ENCODE results near the gene GLT1D1.
"Not testable (repeated sequence)": the region's sequence is repeated elsewhere in the genome, so short reads cannot be mapped to it uniquely, and the experiment has no call there.

Gene GLT1D1

DNA sequence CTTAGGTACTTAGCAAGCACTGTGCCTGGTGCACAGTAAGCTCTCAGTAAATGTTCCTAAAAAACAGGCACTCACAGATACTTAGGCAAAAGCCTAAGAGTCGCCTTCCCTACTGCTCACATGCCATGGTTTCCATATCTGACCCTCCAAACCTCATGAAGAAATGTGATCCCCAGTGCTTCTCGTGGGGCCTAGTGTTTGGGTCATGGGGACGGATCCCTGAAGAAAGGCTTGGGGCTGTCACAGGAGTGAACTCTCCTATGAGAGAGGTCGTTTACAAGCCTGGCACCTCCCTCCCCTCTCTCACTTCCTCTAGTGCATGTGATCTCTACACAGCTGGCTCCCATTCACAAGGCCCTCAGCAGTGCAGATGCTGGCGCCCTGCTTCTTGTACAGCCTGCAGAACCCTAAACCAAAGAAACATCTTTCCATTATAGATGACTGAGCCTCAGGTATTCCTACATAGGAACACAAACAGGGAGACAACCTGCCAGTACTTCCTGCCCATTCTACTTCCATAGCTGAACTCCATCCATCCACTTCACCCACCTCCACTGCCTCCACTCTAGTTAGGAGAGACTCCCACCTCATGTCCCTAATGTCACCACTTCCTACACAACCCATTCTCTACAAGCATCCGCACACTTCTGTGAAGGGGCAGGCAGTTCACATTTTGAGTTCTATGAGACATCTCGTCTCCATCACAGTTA is 32.4 kb upstream of the GLT1D1 start:
- no peak for DNase-seq

GRCh38 chr12:128823216-128823915 is 29.9 kb upstream of the GLT1D1 start:
- peak; percentile 71 for DNase-seq

DNA sequence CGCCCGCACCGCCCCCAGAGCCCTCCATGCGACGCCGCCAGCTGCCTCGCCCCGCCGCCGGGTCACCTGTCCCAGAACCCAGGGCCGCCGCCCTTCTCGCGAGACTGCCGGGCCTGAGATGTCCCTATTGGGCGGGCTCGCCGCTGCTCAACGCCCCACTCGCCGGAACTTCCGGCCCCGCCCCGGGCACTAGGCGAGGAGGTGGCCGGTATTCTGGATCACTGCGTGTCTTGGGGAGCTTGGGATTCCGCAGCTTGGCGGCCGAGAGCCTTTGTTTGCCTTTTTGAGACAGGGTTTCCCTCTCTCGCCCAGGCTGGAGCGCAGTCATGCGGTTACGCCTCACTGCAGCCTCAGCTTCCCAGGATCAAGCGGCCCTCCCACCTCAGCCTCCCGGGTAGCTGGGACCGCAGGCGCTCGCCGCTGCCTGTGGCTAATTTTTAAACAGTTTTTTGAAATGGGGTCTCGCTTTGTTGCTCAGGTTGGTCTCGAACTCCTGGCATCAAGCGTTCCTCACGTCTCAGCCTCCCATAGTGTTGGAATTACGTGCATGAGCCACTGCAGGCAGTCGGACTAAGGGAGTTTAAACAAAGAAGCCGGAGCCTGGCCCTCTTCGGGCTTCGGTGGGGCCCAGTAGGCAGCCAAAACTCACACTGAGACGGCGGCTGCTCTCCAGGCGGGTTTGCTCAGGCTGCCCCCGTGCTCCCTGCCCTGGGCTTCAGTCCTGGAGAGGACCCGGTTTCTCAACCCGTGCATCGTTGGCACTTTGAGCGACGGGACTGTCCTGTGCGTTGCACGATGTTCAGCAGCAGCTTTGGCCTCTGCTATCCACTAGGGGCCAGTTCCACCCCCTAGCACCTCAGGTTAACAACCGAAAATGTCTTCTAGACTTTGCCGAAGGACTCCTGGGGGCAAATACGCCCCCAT is 29.1 kb upstream of the GLT1D1 start, which contains the start of gene SLC15A4:
Gene SLC15A4, minus strand, starts transcription at position 43 of the 924 bp plus-strand sequence. Its CDS starts 15 bp downstream, at position 28.
- peak; percentile 96 for DNase-seq

- DNase-seq, result no peak
Measured at GRCh38 chr12:128825835-128826234, 27.4 kb upstream of the GLT1D1 start.

DNA sequence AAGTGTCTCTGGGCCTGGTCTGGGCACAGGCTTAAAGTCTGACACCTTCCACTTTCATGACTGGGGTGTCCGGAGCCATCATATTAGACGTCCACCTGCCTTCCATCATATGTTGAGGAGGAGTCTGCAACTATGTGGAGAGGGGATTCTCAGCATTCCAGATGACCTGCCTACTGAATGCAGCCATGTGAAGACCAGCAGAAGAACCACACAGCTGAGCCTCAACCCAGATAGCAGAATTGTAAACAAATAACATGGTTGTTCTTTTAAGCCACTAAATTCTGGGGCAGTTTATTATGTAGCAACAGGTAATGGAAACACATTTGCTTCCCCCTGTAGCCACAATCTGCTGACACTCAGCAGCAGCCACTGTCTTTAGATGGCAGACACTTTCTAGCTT is 25.6 kb upstream of the GLT1D1 start:
- no peak for DNase-seq

- no peak for DNase-seq
Measured at GRCh38 chr12:128829861-128830504, 23.3 kb upstream of the GLT1D1 start.

DNA sequence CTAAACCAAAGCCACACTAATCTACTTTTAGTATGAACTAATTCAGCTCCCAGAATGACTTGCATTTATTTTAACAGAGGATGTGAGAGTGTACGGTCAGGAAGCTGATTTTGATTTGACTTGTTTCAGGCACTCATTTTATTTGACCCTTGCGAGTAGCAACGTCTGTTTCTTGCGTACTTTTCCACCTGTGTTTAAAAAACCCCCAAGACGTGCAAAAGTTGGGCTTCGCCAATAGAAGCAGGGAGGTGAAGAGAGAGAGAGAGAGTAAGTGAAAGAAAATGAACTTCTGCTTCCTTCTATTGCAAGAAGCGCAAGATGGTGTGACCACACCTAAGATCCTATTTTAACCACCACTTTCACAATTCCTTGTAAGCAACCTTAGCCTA is 22.8 kb upstream of the GLT1D1 start:
- DNase-seq, result peak; percentile 21

DNA sequence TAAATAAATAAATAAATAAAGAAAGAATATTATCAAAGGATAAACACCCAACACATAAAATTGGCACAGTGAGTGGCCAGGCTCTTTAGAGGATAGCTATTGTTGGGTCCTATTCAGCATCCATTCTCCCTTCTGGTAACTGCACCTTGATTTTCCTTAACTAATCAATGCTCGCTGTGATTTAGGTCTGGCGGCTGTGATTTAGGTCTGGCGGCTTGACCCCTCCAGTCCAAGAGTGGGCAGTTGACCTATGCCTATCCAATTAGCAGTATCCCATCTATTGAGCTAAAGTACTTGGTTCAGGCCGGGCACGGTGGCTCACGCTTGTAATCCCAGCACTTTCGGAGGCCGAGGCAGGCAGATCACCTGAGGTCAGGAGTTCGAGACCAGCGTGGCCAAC is 19.9 kb upstream of the GLT1D1 start:
- DNase-seq, result no peak

GRCh38 chr12:128839885-128840284 is 13.4 kb upstream of the GLT1D1 start:
- not testable (repeated sequence) for DNase-seq

DNA sequence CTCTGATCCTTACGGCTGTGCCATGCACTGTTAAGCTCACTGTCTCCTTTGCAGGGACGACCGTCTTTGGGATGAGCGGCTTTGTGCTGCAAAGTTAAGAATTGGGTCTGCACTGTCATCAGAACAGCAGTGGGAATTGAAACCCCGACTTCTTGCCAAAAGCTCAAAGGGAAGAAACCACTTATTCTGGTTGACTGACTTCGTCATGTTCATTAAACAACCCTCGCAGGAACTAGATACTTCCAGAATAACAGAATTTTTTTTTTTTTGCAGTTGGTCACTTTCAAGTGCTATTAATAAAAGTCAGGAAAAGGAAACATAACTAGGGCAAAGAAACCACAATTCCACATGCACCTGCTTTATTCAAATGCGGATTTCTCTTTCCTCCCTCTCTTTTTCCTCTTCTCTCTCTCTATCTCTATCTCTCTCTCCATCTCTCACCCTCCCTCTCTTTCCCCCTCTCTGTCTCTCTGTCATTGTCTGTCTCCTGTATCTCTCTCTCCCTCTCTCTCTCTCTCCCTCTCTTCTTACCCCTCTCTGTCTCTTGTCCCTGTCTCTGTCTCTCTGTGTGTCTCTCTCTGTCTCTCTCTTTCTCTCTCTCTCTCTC is 12.3 kb upstream of the GLT1D1 start:
- no peak for DNase-seq

GRCh38 chr12:128842579-128842978 is 10.7 kb upstream of the GLT1D1 start:
- no peak for DNase-seq

DNA sequence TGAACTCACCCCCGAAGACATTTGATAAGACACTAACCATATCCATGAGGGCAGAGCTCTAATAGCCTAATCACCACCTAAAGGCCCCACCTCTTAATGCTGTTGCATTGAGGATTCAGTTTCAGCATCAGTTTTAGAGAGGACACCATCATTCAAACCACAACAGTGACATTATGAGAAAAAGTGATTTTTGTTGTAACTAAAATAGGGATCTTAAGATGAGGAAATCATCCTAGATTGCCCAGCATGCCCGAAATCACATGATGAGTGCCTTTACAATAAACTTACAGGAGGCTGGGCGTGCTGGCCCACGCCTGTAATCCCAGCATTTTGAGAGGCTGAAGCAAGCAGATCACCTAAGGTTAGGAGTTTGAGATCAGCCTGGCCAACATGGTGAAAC is 9.7 kb upstream of the GLT1D1 start:
- DNase-seq, result no peak

DNA sequence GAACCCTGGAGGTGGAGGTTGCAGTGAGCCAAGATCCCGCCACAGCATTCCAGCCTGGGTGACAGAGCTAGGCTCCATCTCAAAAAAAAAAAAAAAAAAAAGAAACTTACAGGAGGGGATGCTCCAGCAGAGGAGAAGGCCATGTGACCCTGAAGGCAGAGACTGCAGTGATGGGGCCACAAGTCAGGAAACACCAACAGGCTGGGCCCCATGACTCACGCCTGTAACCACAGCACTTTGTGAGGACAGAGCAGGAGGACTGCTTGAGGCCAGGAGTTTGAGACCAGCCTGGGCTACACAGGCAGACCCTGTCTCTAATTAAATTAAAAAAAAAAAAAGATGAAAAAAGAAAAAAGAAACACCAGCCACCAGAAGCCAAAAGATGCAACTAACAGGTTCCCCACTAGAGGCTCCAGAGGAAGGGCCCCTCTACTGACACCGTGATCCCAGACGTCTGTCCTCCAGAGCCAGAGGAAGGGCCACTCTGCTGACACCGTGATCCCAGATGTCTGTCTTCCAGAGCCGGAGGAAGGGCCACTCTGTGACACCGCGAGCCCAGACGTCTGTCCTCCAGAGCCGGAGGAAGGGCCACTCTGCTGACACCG is 9.1 kb upstream of the GLT1D1 start:
- no peak for DNase-seq

DNA sequence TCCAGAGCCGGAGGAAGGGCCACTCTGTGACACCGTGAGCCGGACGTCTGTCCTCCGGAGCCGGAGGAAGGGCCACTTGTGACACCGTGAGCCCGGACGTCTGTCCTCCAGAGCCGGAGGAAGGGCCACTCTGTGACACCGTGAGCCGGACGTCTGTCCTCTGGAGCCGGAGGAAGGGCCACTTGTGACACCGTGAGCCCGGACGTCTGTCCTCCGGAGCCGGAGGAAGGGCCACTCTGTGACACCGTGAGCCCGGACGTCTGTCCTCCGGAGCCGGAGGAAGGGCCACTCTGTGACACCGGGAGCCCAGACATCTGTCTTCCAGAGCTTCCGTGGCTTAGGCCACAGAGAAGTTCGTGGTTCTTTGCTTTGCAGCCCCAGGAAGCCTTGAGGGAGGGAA is 6.6 kb upstream of the GLT1D1 start:
- not testable (repeated sequence) for DNase-seq

GRCh38 chr12:128848371-128848770 is 4.9 kb upstream of the GLT1D1 start:
- DNase-seq, result no peak

GRCh38 chr12:128849806-128850205 is 3.5 kb upstream of the GLT1D1 start:
- not testable (repeated sequence) for DNase-seq

- DNase-seq, result no peak
Measured at GRCh38 chr12:128850400-128850799, 2.9 kb upstream of the GLT1D1 start.

- not testable (repeated sequence) for DNase-seq
Measured at GRCh38 chr12:128851429-128851828, 1.8 kb upstream of the GLT1D1 start.

- no peak for DNase-seq
Measured at GRCh38 chr12:128852026-128852698, 1.1 kb upstream of the GLT1D1 start.

GRCh38 chr12:128853600-128854197 is 421 bp downstream of the GLT1D1 start:
- DNase-seq, result no peak
